Sigmoid colon (tissue), 3 donors: Measurements from ENCODE around the gene CARD14.

Source experiments
- POLR2A ChIP-seq, 2 donors: fragments of 450-650 bp; IDR thresholded peaks; one replicate each; pipeline ENCODE4 v1.6.1; 2016; ENCODE audit warnings: antibody characterized with exemption in 2 of 2, mild to moderate bottlenecking in 2 of 2, moderate library complexity in 2 of 2
- TF ChIP-seq, protein P1 (sequence below), 4 experiments: fragments of 450-650 bp in 3 of 4; fragments of 200-600 bp in 1 of 4; IDR thresholded peaks; one replicate each; pipeline ENCODE4 v1.5.1; 2016 to 2019; ENCODE audit warnings: antibody characterized with exemption in 4 of 4, mild to moderate bottlenecking in 3 of 4, moderate library complexity in 2 of 4

DNA sequence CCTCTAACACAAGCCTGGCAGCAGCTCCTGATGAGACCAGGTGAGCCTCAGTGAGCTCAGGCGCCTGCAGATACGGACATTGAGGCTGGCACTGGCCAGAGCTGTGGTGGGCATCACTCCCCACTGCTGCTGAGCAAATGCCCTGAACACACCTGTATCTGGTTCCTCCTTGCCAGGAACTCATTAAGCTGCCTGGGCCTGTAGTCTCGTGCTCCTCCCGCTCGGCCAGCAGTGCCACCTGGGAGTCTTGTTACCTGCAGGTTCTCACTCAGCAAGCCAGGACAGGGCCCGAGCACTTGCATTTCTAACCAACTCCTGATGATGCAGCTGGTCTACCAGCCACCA is 36.2 kb upstream of the CARD14 start:
- TF ChIP-seq, protein P1, sequence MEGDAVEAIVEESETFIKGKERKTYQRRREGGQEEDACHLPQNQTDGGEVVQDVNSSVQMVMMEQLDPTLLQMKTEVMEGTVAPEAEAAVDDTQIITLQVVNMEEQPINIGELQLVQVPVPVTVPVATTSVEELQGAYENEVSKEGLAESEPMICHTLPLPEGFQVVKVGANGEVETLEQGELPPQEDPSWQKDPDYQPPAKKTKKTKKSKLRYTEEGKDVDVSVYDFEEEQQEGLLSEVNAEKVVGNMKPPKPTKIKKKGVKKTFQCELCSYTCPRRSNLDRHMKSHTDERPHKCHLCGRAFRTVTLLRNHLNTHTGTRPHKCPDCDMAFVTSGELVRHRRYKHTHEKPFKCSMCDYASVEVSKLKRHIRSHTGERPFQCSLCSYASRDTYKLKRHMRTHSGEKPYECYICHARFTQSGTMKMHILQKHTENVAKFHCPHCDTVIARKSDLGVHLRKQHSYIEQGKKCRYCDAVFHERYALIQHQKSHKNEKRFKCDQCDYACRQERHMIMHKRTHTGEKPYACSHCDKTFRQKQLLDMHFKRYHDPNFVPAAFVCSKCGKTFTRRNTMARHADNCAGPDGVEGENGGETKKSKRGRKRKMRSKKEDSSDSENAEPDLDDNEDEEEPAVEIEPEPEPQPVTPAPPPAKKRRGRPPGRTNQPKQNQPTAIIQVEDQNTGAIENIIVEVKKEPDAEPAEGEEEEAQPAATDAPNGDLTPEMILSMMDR (IDR thresholded peaks at IDR 0.05) = no peak
- no peak for TF ChIP-seq POLR2A (IDR thresholded peaks at IDR 0.05)
